Measurements from ENCODE around the gene OR10H1. TPM values are rescaled to one million over a fixed set of nuclear protein-coding genes. Genes with fewer than 3 reads are reported as not detected.
"Not testable (repeated sequence)": the region's sequence is repeated elsewhere in the genome, so short reads cannot be mapped to it uniquely, and the experiment has no call there.

The OR10H1 gene
- polyA plus RNA-seq, 1 donor, result not detected

DNA sequence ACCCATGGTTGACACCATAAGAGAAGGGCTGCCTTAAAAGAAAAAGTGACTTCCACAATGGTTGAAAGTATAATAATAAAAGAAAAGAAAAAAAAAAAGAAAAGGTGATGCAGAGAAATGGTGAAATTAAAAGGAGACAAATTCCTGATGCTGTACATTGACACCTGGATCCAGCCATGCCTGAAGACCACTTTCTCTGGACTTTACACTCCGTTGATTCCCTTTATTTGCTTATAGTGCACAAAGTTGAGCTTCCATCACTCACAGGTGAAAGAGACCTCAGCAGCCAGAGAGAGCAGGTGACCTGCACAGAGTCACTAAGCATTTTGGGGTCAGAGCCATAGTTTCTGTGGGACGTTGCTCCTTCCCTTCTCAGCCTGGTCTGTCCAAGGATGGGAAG, 40.2 kb downstream of the OR10H1 start:
- H3K36me3 ChIP-seq (ENCODE audit: control insufficient read depth, insufficient read depth, low read length), result no peaks in the 10 kb centered on the region
- no CpG with 5 or more reads among the region's 2 CpGs for WGBS (ENCODE audit: insufficient coverage, low lambda C conversion rate)
- no peak for DNase-seq
- no peaks in the 10 kb centered on the region for H3K27me3 ChIP-seq (ENCODE audit: control insufficient read depth, insufficient read depth, low read length)
- no peak overlapping the region for H3K4me3 ChIP-seq (ENCODE audit: low read length)
- H3K27ac ChIP-seq (ENCODE audit: low read length), result no peak overlapping the region
- H3K4me1 ChIP-seq (ENCODE audit: control insufficient read depth, insufficient read depth, low read length), result no peaks in the 10 kb centered on the region
- no peaks in the 10 kb centered on the region for H3K9me3 ChIP-seq (ENCODE audit: control insufficient read depth, low read depth, low read length)

DNA sequence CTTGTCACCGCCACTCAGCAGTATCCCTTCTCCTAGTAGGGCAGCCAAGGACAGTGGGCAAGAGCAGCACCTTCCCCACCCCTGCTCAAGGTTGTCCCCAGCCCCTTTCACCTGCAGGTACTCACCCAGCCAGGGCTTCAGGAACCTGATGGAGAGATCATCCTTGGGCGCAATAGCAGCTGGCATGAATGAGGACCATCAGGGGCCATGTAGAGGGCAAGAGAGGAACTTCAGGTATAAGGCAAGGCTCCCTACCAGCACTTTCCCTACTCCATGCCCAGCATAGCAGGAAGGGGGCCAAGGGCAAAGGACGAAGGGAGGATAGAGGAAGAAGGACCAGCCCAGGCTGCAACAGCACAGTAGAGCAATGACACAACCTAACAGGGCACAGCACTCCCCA, 41.3 kb downstream of the OR10H1 start:
- no CpG with 5 or more reads among the region's 3 CpGs for WGBS (ENCODE audit: insufficient coverage, low lambda C conversion rate)
- DNase-seq; H3K27ac ChIP-seq (ENCODE audit: low read length); H3K4me3 ChIP-seq (ENCODE audit: low read length); H3K4me1 ChIP-seq (ENCODE audit: control insufficient read depth, insufficient read depth, low read length); H3K9me3 ChIP-seq (ENCODE audit: control insufficient read depth, low read depth, low read length); H3K36me3 ChIP-seq (ENCODE audit: control insufficient read depth, insufficient read depth, low read length); H3K27me3 ChIP-seq (ENCODE audit: control insufficient read depth, insufficient read depth, low read length): not testable (repeated sequence)

DNA sequence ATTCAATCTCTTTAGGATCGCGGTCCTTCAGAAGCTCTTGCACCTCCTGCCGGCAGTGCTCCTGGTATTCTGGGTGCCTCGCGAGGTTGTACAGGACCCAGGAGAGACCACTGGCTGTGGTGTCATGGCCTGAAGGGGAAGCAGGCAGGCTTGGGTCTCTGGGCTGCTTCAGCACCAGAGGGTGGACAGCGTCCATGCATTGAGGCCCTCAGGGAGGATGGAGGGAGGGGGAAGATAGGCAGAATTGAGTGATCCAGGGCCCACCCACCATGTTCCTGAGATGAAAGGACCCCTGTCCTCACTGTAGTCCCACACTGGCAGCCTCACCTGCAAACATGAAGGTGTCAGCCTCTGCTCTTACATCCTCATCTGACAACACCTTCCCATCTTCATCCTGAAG, 45.9 kb downstream of the OR10H1 start:
- H3K9me3 ChIP-seq (ENCODE audit: control insufficient read depth, low read depth, low read length), result no peaks in the 10 kb centered on the region
- no peaks in the 10 kb centered on the region for H3K27me3 ChIP-seq (ENCODE audit: control insufficient read depth, insufficient read depth, low read length)
- no peak for DNase-seq
- no peaks in the 10 kb centered on the region for H3K36me3 ChIP-seq (ENCODE audit: control insufficient read depth, insufficient read depth, low read length)
- no peaks in the 10 kb centered on the region for H3K4me1 ChIP-seq (ENCODE audit: control insufficient read depth, insufficient read depth, low read length)
- whole genome bisulfite sequencing (ENCODE audit: insufficient coverage, low lambda C conversion rate), result no CpG with 5 or more reads among the region's 6 CpGs
- H3K4me3 ChIP-seq (ENCODE audit: low read length), result no peak overlapping the region
- H3K27ac ChIP-seq (ENCODE audit: low read length), result no peak overlapping the region

DNA sequence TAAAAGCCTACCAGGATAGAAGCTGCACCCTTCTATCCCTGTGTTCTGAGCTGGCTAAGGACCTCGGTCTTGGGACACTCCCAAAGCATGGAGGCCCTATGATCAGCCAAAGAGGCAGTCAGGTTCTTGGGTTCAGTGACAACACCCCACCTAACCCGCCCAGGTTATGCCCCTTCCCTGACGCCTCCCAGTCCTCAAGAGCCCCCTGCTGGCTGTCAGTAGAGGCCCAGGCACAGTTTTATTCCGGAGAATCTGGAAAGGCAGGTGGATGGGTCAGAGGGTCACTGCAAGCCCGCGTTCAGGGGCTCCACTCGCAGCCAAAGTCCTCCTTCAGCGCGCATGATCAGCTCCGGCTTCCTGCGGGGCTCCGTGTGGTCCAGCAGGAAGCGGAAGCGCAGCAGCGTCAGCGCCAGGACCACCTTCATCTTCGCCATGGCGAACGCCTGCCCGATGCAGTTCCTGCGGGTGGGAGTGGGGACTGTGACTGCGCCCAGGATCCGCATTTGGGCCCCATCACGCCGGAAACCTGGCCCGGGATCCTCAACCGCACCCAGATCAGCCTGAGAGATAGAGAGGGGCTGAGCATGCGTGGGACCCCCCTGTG, 55.4 kb downstream of the OR10H1 start:
- DNase-seq, result no peak
- H3K4me3 ChIP-seq (ENCODE audit: low read length), result no peak overlapping the region
- H3K9me3 ChIP-seq (ENCODE audit: control insufficient read depth, low read depth, low read length), result no peaks in the 10 kb centered on the region
- H3K4me1 ChIP-seq (ENCODE audit: control insufficient read depth, insufficient read depth, low read length), result no peaks in the 10 kb centered on the region
- H3K36me3 ChIP-seq (ENCODE audit: control insufficient read depth, insufficient read depth, low read length), result no peaks in the 10 kb centered on the region
- no CpG with 5 or more reads among the region's 28 CpGs for WGBS (ENCODE audit: insufficient coverage, low lambda C conversion rate)
- H3K27me3 ChIP-seq (ENCODE audit: control insufficient read depth, insufficient read depth, low read length), result peaks cover 12% of the 10 kb centered on the region
- H3K27ac ChIP-seq (ENCODE audit: low read length), result no peak overlapping the region

DNA sequence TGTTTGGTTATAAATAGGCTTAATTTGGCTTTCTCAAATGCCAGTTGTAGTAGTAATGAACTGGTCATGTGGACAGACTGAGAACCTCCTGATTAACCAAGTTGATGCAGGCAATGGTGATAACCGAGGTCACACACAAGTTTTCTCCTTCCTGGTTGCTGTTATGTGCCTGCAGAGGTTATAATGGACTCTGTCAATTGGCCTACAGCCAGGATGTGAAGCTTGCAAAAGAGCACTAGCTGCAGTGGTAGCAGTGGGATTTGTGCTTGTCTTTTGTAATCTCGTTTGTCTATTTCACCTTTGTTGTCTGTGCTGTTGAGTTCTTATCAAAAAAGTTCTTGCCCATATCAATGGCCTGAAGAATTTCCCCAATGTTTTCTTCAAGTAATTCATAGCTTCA, 57.1 kb downstream of the OR10H1 start:
- H3K27me3 ChIP-seq (ENCODE audit: control insufficient read depth, insufficient read depth, low read length), result peaks cover 12% of the 10 kb centered on the region
- WGBS (ENCODE audit: insufficient coverage, low lambda C conversion rate), result 60% methylated on average over 1 of the region's 2 CpGs
- no peaks in the 10 kb centered on the region for H3K36me3 ChIP-seq (ENCODE audit: control insufficient read depth, insufficient read depth, low read length)
- no peak overlapping the region for H3K27ac ChIP-seq (ENCODE audit: low read length)
- no peak for DNase-seq
- H3K9me3 ChIP-seq (ENCODE audit: control insufficient read depth, low read depth, low read length), result no peaks in the 10 kb centered on the region
- H3K4me3 ChIP-seq (ENCODE audit: low read length), result no peak overlapping the region
- no peaks in the 10 kb centered on the region for H3K4me1 ChIP-seq (ENCODE audit: control insufficient read depth, insufficient read depth, low read length)

Other genes with a start within 250 kb of the OR10H1 start
- gene CYP4F8, start 200.4 kb downstream of the OR10H1 start, polyA plus RNA-seq, result not detected
- 6.1 TPM for gene CYP4F3, start 174.8 kb downstream of the OR10H1 start, polyA plus RNA-seq
- 102 TPM for gene CYP4F12, start 142.6 kb downstream of the OR10H1 start, polyA plus RNA-seq
- not detected for gene OR10H2, start 87.6 kb downstream of the OR10H1 start, polyA plus RNA-seq
- gene OR10H3, start 77.7 kb downstream of the OR10H1 start, polyA plus RNA-seq, result not detected
- not detected for gene OR10H5, start 28.0 kb downstream of the OR10H1 start, polyA plus RNA-seq
- 1.6 TPM for gene CYP4F2, start 82.4 kb upstream of the OR10H1 start, polyA plus RNA-seq
- gene CYP4F11, start 118.9 kb upstream of the OR10H1 start, polyA plus RNA-seq, result 0.18 TPM
- not detected for gene OR10H4, start 133.3 kb upstream of the OR10H1 start, polyA plus RNA-seq